ENCODE results near the gene PPM1B. TPM values are rescaled to one million over a fixed set of nuclear protein-coding genes. Genes with fewer than 3 reads are reported as not detected.

Gene PPM1B
- total and polyA plus RNA-seq, 2 donors (not counting 1 experiment from before 2014, with no cell fraction given): 25.8 to 34.5 TPM

GRCh38 chr2:44136252-44136651, 32.4 kb upstream of the PPM1B start:
- DNase-seq (ENCODE audit: low read depth in 2 of 2): peak; percentile 40 to 84
- H3K36me3 ChIP-seq (ENCODE audit: control insufficient read depth, insufficient read depth, low read length): no peaks in the 10 kb centered on the region
- H4K20me1 ChIP-seq (ENCODE audit: control insufficient read depth, extremely low read depth, insufficient read depth, low read length): no peaks in the 10 kb centered on the region
- TF ChIP-seq, protein P1, sequence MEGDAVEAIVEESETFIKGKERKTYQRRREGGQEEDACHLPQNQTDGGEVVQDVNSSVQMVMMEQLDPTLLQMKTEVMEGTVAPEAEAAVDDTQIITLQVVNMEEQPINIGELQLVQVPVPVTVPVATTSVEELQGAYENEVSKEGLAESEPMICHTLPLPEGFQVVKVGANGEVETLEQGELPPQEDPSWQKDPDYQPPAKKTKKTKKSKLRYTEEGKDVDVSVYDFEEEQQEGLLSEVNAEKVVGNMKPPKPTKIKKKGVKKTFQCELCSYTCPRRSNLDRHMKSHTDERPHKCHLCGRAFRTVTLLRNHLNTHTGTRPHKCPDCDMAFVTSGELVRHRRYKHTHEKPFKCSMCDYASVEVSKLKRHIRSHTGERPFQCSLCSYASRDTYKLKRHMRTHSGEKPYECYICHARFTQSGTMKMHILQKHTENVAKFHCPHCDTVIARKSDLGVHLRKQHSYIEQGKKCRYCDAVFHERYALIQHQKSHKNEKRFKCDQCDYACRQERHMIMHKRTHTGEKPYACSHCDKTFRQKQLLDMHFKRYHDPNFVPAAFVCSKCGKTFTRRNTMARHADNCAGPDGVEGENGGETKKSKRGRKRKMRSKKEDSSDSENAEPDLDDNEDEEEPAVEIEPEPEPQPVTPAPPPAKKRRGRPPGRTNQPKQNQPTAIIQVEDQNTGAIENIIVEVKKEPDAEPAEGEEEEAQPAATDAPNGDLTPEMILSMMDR (conservative IDR thresholded peaks at IDR 0.05 in 1 of 2, IDR thresholded peaks at IDR 0.05 in 1 of 2; ENCODE audit: low read depth in 1 of 2, low read length in 2 of 2): no peak
- no peak overlapping the region for H3K4me3 ChIP-seq (replicated peaks in 1 of 4; ENCODE audit: control extremely low read depth in 1 of 4, insufficient read depth in 1 of 4, low read depth in 3 of 4, low read length in 4 of 4)
- H3K4me1 ChIP-seq (ENCODE audit: control insufficient read depth, extremely low read depth, insufficient read depth, low read length): peaks cover 7% of the 10 kb centered on the region
- H2AFZ ChIP-seq (ENCODE audit: low read length): no peak overlapping the region
- H3K27me3 ChIP-seq (ENCODE audit: control insufficient read depth, insufficient read depth, low read length): no peaks in the 10 kb centered on the region
- no peak overlapping the region for H3K9ac ChIP-seq (ENCODE audit: insufficient read depth, low read length)
- H3K27ac ChIP-seq (ENCODE audit: insufficient read depth, low read length): peak overlapping the region; percentile 66
- H3K4me2 ChIP-seq (ENCODE audit: extremely low read depth, insufficient read depth, low read length): no peak overlapping the region
- H3K9me3 ChIP-seq (ENCODE audit: control insufficient read depth, insufficient read depth, low read depth, low read length): no peaks in the 10 kb centered on the region
- no peaks in the 10 kb centered on the region for H3K79me2 ChIP-seq (ENCODE audit: control insufficient read depth, insufficient read depth, low read length)

DNA sequence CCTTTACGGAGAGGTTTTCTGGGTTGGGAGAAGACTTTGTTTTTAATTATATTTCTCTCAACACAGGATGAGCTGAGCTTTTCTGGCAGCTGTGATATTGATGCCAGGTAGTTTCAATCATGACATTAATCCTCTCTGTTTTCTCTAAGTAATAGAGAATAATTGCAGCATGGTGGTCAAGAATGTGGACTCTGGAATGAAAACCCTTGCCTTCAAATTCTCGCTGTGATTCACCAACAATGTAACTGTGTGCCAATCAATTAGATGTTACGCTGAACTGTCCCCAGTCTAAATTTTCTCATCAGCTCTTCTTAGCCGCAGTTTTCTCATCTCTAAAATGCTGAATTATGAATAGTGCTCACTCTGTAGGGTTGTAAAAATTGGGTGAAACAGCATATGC, 31.6 kb upstream of the PPM1B start:
- Histone ChIP-seq H3K4me1 (ENCODE audit: control insufficient read depth, extremely low read depth, insufficient read depth, low read length) (peaks cover 7% of the 10 kb centered on the region), H3K4me2 (ENCODE audit: extremely low read depth, insufficient read depth, low read length) (no peak overlapping the region), H3K27me3 (ENCODE audit: control insufficient read depth, insufficient read depth, low read length) (no peaks in the 10 kb centered on the region), H3K9ac (ENCODE audit: insufficient read depth, low read length) (no peak overlapping the region), H3K36me3 (ENCODE audit: control insufficient read depth, insufficient read depth, low read length) (no peaks in the 10 kb centered on the region), H3K79me2 (ENCODE audit: control insufficient read depth, insufficient read depth, low read length) (no peaks in the 10 kb centered on the region), H3K27ac (ENCODE audit: insufficient read depth, low read length) (no peak overlapping the region), H3K9me3 (ENCODE audit: control insufficient read depth, insufficient read depth, low read depth, low read length) (no peaks in the 10 kb centered on the region), H2AFZ (ENCODE audit: low read length) (no peak overlapping the region), H4K20me1 (ENCODE audit: control insufficient read depth, extremely low read depth, insufficient read depth, low read length) (no peaks in the 10 kb centered on the region), H3K4me3 (replicated peaks in 1 of 4; ENCODE audit: control extremely low read depth in 1 of 4, insufficient read depth in 1 of 4, low read depth in 3 of 4, low read length in 4 of 4) (no peak overlapping the region)
- TF ChIP-seq, protein P1 (conservative IDR thresholded peaks at IDR 0.05 in 1 of 2, IDR thresholded peaks at IDR 0.05 in 1 of 2; ENCODE audit: low read depth in 1 of 2, low read length in 2 of 2): no peak
- no peak for TF ChIP-seq EZH2 (IDR thresholded peaks at IDR 0.05; ENCODE audit: low read length, missing control alignments)
- no peak for DNase-seq (ENCODE audit: low read depth in 2 of 2)

- no peak for DNase-seq (ENCODE audit: low read depth in 2 of 2)
- Histone ChIP-seq H4K20me1 (ENCODE audit: control insufficient read depth, extremely low read depth, insufficient read depth, low read length) (no peaks in the 10 kb centered on the region), H3K36me3 (ENCODE audit: control insufficient read depth, insufficient read depth, low read length) (no peaks in the 10 kb centered on the region), H3K4me2 (ENCODE audit: extremely low read depth, insufficient read depth, low read length) (no peak overlapping the region), H3K9ac (ENCODE audit: insufficient read depth, low read length) (no peak overlapping the region), H2AFZ (ENCODE audit: low read length) (no peak overlapping the region), H3K4me1 (ENCODE audit: control insufficient read depth, extremely low read depth, insufficient read depth, low read length) (peaks cover 7% of the 10 kb centered on the region), H3K4me3 (replicated peaks in 1 of 4; ENCODE audit: control extremely low read depth in 1 of 4, insufficient read depth in 1 of 4, low read depth in 3 of 4, low read length in 4 of 4) (no peak overlapping the region), H3K27me3 (ENCODE audit: control insufficient read depth, insufficient read depth, low read length) (no peaks in the 10 kb centered on the region), H3K9me3 (ENCODE audit: control insufficient read depth, insufficient read depth, low read depth, low read length) (no peaks in the 10 kb centered on the region), H3K27ac (ENCODE audit: insufficient read depth, low read length) (no peak overlapping the region), H3K79me2 (ENCODE audit: control insufficient read depth, insufficient read depth, low read length) (no peaks in the 10 kb centered on the region)
- no peak for TF ChIP-seq EZH2 (IDR thresholded peaks at IDR 0.05; ENCODE audit: low read length, missing control alignments)
- TF ChIP-seq, protein P1 (conservative IDR thresholded peaks at IDR 0.05 in 1 of 2, IDR thresholded peaks at IDR 0.05 in 1 of 2; ENCODE audit: low read depth in 1 of 2, low read length in 2 of 2): no peak
These were observed 30.7 kb upstream of the PPM1B start for GRCh38 chr2:44137872-44138551.

All from fibroblast of lung (primary cell).